Body of pancreas (tissue), 4 donors: ENCODE results near the gene POMT2.

Source experiments
- POLR2A ChIP-seq, 3 donors: fragments of 450-650 bp; IDR thresholded peaks; one replicate each; pipeline ENCODE4 v1.6.1; 2016; ENCODE audit warnings: antibody characterized with exemption in 3 of 3, mild to moderate bottlenecking in 2 of 3
- TF ChIP-seq, protein P1 (sequence below), 7 experiments: fragments of 450-650 bp in 4 of 7; fragments of 200-600 bp in 3 of 7; sonication (generic) in 3 of 7; IDR thresholded peaks; one replicate each; pipeline ENCODE4 v1.5.1; 2016 to 2019; ENCODE audit warnings: antibody characterized with exemption in 7 of 7

DNA sequence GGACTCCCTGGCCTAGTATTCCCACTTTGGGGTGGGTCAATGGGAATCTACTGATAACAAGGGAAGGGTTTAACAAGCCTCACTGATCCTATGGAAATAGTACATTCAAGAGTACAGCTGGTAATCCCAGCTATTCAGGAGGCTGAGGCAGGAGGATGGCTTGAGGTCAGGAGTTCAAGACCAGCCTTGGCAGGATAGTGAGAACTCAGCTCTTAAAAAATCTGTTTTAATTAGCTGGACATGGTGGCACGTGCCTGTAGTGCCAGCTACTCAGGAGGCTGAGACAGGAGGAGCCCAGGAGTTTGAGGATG, 4.5 kb downstream of the POMT2 start:
- TF ChIP-seq, protein P1, sequence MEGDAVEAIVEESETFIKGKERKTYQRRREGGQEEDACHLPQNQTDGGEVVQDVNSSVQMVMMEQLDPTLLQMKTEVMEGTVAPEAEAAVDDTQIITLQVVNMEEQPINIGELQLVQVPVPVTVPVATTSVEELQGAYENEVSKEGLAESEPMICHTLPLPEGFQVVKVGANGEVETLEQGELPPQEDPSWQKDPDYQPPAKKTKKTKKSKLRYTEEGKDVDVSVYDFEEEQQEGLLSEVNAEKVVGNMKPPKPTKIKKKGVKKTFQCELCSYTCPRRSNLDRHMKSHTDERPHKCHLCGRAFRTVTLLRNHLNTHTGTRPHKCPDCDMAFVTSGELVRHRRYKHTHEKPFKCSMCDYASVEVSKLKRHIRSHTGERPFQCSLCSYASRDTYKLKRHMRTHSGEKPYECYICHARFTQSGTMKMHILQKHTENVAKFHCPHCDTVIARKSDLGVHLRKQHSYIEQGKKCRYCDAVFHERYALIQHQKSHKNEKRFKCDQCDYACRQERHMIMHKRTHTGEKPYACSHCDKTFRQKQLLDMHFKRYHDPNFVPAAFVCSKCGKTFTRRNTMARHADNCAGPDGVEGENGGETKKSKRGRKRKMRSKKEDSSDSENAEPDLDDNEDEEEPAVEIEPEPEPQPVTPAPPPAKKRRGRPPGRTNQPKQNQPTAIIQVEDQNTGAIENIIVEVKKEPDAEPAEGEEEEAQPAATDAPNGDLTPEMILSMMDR (IDR thresholded peaks at IDR 0.05), result no peak
- TF ChIP-seq POLR2A (IDR thresholded peaks at IDR 0.05), result no peak
